A673 (cell line): ENCODE data around the gene TJAP1.

Source experiments
- EZH2 ChIP-seq: fragments of 200-600 bp; sonication (generic); IDR thresholded peaks from 2 replicates; pipeline ENCODE4 v1.6.1; 2017; ENCODE audit warnings: borderline replicate concordance, low read depth, mild to moderate bottlenecking, mixed read lengths, antibody characterized with exemption, low read length; ENCODE audit not compliant: poor library complexity, severe bottlenecking
- TF ChIP-seq, protein P1 (sequence below): fragments of 300-800, 200-600 bp; sonication (generic); conservative IDR thresholded peaks from 2 replicates; pipeline ENCODE4 v1.5.1; 2017; ENCODE audit warnings: low read depth, mild to moderate bottlenecking, antibody characterized with exemption, low read length, moderate library complexity, mixed read lengths

DNA sequence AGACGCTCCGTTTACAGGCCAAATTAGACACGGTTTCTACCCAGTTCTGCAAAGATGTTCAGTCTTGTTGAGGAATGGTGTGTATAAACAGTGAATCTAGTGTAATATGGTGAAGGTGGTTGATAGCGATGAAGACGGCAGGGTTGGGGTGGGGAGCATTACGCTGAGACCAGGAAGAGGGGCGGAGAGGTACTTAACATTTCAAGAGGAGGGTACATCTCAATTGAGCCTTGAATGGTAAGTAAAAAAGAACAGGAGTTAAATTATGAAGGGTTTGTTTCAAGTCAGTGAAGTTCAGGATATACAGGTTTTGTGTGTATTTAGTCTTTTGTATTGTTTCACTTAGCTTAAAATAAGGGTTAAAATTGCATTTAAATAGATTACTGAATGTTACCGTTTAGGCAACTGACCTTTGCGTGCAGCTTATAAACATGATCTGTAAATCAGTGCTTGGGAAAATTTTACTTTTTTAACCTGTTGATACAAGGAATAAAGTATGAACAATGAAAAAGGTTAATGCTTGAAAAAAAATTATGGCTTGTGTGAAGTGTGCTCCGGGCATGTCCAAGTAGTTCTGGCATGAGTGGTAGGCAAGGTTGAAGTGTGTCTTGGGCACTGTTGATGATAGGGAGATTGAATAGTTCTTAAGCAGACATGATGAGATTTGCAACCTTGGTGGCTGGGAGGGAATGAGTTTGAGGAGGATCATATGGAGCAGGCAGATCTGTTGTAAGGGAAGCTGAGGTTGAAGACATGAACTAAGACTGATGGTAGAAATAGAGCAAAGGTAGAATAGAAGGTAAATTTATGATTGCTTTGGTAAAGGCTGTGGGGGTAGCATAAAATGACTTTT, 40.4 kb downstream of the TJAP1 start:
- TF ChIP-seq, protein P1, sequence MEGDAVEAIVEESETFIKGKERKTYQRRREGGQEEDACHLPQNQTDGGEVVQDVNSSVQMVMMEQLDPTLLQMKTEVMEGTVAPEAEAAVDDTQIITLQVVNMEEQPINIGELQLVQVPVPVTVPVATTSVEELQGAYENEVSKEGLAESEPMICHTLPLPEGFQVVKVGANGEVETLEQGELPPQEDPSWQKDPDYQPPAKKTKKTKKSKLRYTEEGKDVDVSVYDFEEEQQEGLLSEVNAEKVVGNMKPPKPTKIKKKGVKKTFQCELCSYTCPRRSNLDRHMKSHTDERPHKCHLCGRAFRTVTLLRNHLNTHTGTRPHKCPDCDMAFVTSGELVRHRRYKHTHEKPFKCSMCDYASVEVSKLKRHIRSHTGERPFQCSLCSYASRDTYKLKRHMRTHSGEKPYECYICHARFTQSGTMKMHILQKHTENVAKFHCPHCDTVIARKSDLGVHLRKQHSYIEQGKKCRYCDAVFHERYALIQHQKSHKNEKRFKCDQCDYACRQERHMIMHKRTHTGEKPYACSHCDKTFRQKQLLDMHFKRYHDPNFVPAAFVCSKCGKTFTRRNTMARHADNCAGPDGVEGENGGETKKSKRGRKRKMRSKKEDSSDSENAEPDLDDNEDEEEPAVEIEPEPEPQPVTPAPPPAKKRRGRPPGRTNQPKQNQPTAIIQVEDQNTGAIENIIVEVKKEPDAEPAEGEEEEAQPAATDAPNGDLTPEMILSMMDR, result no peak
- TF ChIP-seq EZH2, result no peak
